Neural cell (in vitro differentiated cells): ENCODE measurements around the gene PIGL. TPM values are rescaled to one million over a fixed set of nuclear protein-coding genes. Genes with fewer than 3 reads are reported as not detected.
A peak's percentile ranks its signal among the peaks of the same experiment; 100 is the strongest.

Experiments used
- H2AFZ ChIP-seq: fragments of 200-600, 300-800 bp; sonication (generic), shearing (Covaris generic); 2 replicates; pipeline ENCODE4 v1.6.0; 2014; ENCODE audit warnings: low read depth, mild to moderate bottlenecking, antibody characterized with exemption, low read length, moderate library complexity
- H3F3A ChIP-seq: fragments of 200-600 bp; shearing (Covaris generic); 2 replicates; pipeline ENCODE4 v1.6.1; 2016; ENCODE audit warnings: mild to moderate bottlenecking, moderate library complexity, mixed read lengths, antibody characterized with exemption, low read length; ENCODE audit not compliant: insufficient read depth, poor library complexity, severe bottlenecking
- H3K27ac ChIP-seq: fragments of 200-600, 300-800 bp; sonication (generic), shearing (Covaris generic); 2 replicates; pipeline ENCODE4 v1.5.1; 2014; ENCODE audit warnings: mild to moderate bottlenecking, low read length, moderate library complexity
- H3K27me3 ChIP-seq: fragments of 300-800, 200-600 bp; sonication (generic), shearing (Covaris generic); 2 replicates; pipeline ENCODE4 v1.6.0; 2014; ENCODE audit warnings: mild to moderate bottlenecking, low read depth, low read length, moderate library complexity; ENCODE audit not compliant: insufficient read depth
- H3K36me3 ChIP-seq: fragments of 300-800, 200-600 bp; sonication (generic), shearing (Covaris generic); 2 replicates; pipeline ENCODE4 v1.5.1; 2014; ENCODE audit warnings: mild to moderate bottlenecking, antibody characterized with exemption, low read length, moderate library complexity; ENCODE audit not compliant: insufficient read depth
- H3K4me2 ChIP-seq: fragments of 300-800, 200-600 bp; sonication (generic), shearing (Covaris generic); 2 replicates; pipeline ENCODE4 v1.6.0; 2014; ENCODE audit warnings: mild to moderate bottlenecking, low read length
- H3K4me3 ChIP-seq: fragments of 300-800, 200-600 bp; sonication (generic), shearing (Covaris generic); 2 replicates; pipeline ENCODE4 v1.5.1; 2014; ENCODE audit warnings: mild to moderate bottlenecking, low read length, moderate library complexity
- H3K79me2 ChIP-seq: fragments of 200-600 bp; shearing (Covaris generic); replicated peaks from 2 replicates; pipeline ENCODE4 v1.6.0; 2014; ENCODE audit warnings: mild to moderate bottlenecking, low read length, moderate library complexity; ENCODE audit not compliant: insufficient read depth
- H3K9ac ChIP-seq: fragments of 300-800, 200-600 bp; sonication (generic), shearing (Covaris generic); 2 replicates; pipeline ENCODE4 v1.6.1; 2016; ENCODE audit warnings: mild to moderate bottlenecking, low read length, mixed read lengths
- H3K9me2 ChIP-seq: fragments of 200-600 bp; shearing (Covaris generic); 2 replicates; pipeline ENCODE4 v1.6.1; 2016; ENCODE audit warnings: mild to moderate bottlenecking, low read length, mixed read lengths; ENCODE audit not compliant: insufficient read depth
- H3K9me3 ChIP-seq: fragments of 200-600, 300-800 bp; sonication (generic), shearing (Covaris generic); 2 replicates; pipeline ENCODE4 v1.6.1; 2016; ENCODE audit warnings: mild to moderate bottlenecking, mixed run types, low read length, moderate library complexity, mixed read lengths
- H4K20me1 ChIP-seq: fragments of 200-600 bp; shearing (Covaris generic); 2 replicates; pipeline ENCODE4 v1.6.1; 2016; ENCODE audit warnings: mild to moderate bottlenecking, mixed run types; ENCODE audit not compliant: insufficient read depth
- EP300 ChIP-seq: fragments of 450-650 bp; conservative IDR thresholded peaks from 2 replicates; pipeline ENCODE4 v1.6.1; 2014; ENCODE audit warnings: antibody characterized with exemption, mild to moderate bottlenecking, moderate library complexity; ENCODE audit not compliant: poor library complexity, severe bottlenecking
- EZH2 ChIP-seq: fragments of 200-600, 300-800 bp; shearing (Covaris generic), sonication (generic); IDR thresholded peaks from 2 replicates; pipeline ENCODE4 v1.6.1; 2014; ENCODE audit warnings: antibody characterized with exemption, low read length, borderline replicate concordance, mild to moderate bottlenecking; ENCODE audit not compliant: insufficient read depth, poor library complexity, severe bottlenecking
- MXI1 ChIP-seq: fragments of 450-650 bp; conservative IDR thresholded peaks from 2 replicates; pipeline ENCODE4 v1.6.1; 2014; ENCODE audit warnings: antibody characterized with exemption, mild to moderate bottlenecking; ENCODE audit not compliant: poor library complexity, severe bottlenecking
- POLR2AphosphoS5 ChIP-seq: IDR thresholded peaks from 2 replicates; pipeline ENCODE4 v1.6.1; 2012
- RAD21 ChIP-seq: fragments of 450-650 bp; conservative IDR thresholded peaks from 2 replicates; pipeline ENCODE4 v1.6.1; 2014; ENCODE audit warnings: antibody characterized with exemption, mild to moderate bottlenecking, moderate library complexity
- SMC3 ChIP-seq: fragments of 450-650 bp; conservative IDR thresholded peaks from 2 replicates; pipeline ENCODE4 v1.6.1; 2014; ENCODE audit warnings: antibody characterized with exemption, mild to moderate bottlenecking, moderate library complexity; ENCODE audit not compliant: poor library complexity
- TAF1 ChIP-seq: IDR thresholded peaks from 2 replicates; pipeline ENCODE4 v1.6.1; 2012; ENCODE audit warnings: low read depth
- polyA plus RNA-seq: library from polyadenylated mRNA; depleted of rRNA; stranded (reverse); fragments of >200 nt; gene quantifications from 2 replicates; pipeline ENCODE4 v1.2.3, GENCODE V29; 2014
- TF ChIP-seq, protein P1 (sequence below): fragments of 450-650 bp; IDR thresholded peaks from 2 replicates; pipeline ENCODE4 v1.5.1; 2014; ENCODE audit warnings: antibody characterized with exemption, mild to moderate bottlenecking, moderate library complexity; ENCODE audit not compliant: poor library complexity, severe bottlenecking
- TF ChIP-seq, protein P2 (sequence below): IDR thresholded peaks from 2 replicates; pipeline ENCODE4 v1.6.1; 2012; ENCODE audit warnings: borderline replicate concordance

PIGL gene
- polyA plus RNA-seq, 1 donor from 2014 or later, result 75.5 TPM

DNA sequence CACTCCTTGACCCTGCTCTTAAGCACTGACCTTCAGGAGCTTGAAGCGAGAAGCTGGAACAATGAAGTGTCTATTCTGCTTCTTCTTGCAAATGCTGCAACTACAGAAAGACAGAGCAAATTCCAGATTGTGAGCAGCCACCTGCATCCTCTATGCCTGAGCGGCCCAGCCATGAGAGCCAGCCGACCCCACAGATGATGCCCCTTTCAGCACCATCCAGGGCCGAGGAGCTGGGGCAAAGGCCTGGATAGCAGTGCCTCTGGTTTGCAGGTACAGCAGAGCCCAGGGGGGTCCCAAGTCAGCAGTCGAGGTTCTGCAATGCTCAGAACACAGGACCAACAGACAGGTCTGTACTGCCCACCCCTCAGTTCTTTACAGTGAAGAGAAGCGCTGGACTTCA is 131.6 kb downstream of the PIGL start:
- Histone ChIP-seq H4K20me1 (no peaks in the 10 kb centered on the region), H3K9me3 (no peaks in the 10 kb centered on the region), H3K79me2 (peaks cover 36% of the 10 kb centered on the region), H3K9ac (no peak overlapping the region), H3K36me3 (peaks cover 22% of the 10 kb centered on the region), H2AFZ (no peak overlapping the region), H3K27me3 (no peaks in the 10 kb centered on the region), H3F3A (peaks cover 5% of the 10 kb centered on the region), H3K27ac (no peak overlapping the region), H3K9me2 (no peaks in the 10 kb centered on the region), H3K4me3 (no peak overlapping the region), H3K4me2 (no peak overlapping the region)
- TF ChIP-seq TAF1 (no peak), MXI1 (no peak), EZH2 (no peak), EP300 (no peak), POLR2AphosphoS5 (no peak), RAD21 (no peak), SMC3 (no peak)
- TF ChIP-seq, protein P1, sequence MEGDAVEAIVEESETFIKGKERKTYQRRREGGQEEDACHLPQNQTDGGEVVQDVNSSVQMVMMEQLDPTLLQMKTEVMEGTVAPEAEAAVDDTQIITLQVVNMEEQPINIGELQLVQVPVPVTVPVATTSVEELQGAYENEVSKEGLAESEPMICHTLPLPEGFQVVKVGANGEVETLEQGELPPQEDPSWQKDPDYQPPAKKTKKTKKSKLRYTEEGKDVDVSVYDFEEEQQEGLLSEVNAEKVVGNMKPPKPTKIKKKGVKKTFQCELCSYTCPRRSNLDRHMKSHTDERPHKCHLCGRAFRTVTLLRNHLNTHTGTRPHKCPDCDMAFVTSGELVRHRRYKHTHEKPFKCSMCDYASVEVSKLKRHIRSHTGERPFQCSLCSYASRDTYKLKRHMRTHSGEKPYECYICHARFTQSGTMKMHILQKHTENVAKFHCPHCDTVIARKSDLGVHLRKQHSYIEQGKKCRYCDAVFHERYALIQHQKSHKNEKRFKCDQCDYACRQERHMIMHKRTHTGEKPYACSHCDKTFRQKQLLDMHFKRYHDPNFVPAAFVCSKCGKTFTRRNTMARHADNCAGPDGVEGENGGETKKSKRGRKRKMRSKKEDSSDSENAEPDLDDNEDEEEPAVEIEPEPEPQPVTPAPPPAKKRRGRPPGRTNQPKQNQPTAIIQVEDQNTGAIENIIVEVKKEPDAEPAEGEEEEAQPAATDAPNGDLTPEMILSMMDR, result no peak

DNA sequence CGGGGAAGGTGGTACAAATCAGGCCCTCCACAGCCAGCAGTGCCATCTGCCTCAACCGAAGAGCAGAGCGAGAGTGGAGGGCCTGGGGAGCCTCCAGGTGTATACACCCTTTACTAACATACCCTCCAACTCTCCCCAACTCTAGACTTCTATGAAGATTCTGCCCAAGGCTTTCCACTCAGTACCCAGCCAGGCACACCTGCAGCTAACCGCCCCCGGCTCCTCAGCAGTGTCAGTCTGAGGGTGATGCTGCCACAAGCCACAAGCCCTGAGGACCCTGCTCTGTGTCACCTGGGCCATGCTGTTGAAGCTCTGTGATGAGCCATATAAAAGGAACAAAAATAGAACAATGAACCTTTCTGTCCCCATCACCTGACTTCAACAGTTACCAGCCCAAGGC is 132.4 kb downstream of the PIGL start:
- no peak overlapping the region for H3K4me3 ChIP-seq
- H3F3A ChIP-seq, result peaks cover 5% of the 10 kb centered on the region
- no peak overlapping the region for H3K4me2 ChIP-seq
- TF ChIP-seq MXI1, result no peak
- TF ChIP-seq, protein P1, result no peak
- TF ChIP-seq TAF1, result no peak
- no peak for TF ChIP-seq EP300
- TF ChIP-seq RAD21, result no peak
- no peak overlapping the region for H3K9ac ChIP-seq
- peaks cover 15% of the 10 kb centered on the region for H3K36me3 ChIP-seq
- H3K79me2 ChIP-seq, result peaks cover 36% of the 10 kb centered on the region
- no peaks in the 10 kb centered on the region for H4K20me1 ChIP-seq
- H3K27ac ChIP-seq, result no peak overlapping the region
- H3K27me3 ChIP-seq, result no peaks in the 10 kb centered on the region
- H2AFZ ChIP-seq, result no peak overlapping the region
- no peaks in the 10 kb centered on the region for H3K9me3 ChIP-seq
- no peaks in the 10 kb centered on the region for H3K9me2 ChIP-seq

DNA sequence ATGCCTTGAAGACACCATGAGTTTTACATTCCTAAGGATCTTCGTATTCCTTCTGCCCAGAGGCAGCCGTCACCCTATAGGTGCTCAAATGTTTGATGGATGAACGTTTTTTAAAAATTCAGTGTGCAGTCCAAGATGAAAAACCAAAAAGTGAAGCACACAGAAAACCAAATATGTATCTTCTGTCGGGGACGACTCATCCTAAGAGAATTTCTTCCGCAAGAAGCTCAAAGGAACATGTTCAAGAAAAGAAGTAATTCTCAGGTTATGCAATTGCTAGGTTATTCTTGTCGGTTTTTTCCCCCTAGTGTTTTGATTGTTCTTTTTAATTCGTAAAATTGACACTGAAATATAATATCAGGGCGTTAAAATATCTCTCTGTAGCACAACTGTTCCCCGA is 134.8 kb downstream of the PIGL start:
- no peaks in the 10 kb centered on the region for H3K9me2 ChIP-seq
- no peaks in the 10 kb centered on the region for H3K9me3 ChIP-seq
- H3K36me3 ChIP-seq, result peaks cover 4% of the 10 kb centered on the region
- H3K79me2 ChIP-seq, result peaks cover 36% of the 10 kb centered on the region
- peak overlapping the region; percentile 92 for H2AFZ ChIP-seq
- peak overlapping the region; percentile 97 for H3K27ac ChIP-seq
- H3K9ac ChIP-seq, result peak overlapping the region; percentile 96
- no peaks in the 10 kb centered on the region for H4K20me1 ChIP-seq
- H3F3A ChIP-seq, result peaks cover 5% of the 10 kb centered on the region
- H3K4me2 ChIP-seq, result peak overlapping the region; percentile 64
- H3K27me3 ChIP-seq, result no peaks in the 10 kb centered on the region
- peak overlapping the region; percentile 73 for H3K4me3 ChIP-seq
- TF ChIP-seq EZH2, result no peak
- TF ChIP-seq, protein P1, result no peak
- TF ChIP-seq POLR2AphosphoS5, result no peak
- no peak for TF ChIP-seq SMC3
- TF ChIP-seq, protein P2, sequence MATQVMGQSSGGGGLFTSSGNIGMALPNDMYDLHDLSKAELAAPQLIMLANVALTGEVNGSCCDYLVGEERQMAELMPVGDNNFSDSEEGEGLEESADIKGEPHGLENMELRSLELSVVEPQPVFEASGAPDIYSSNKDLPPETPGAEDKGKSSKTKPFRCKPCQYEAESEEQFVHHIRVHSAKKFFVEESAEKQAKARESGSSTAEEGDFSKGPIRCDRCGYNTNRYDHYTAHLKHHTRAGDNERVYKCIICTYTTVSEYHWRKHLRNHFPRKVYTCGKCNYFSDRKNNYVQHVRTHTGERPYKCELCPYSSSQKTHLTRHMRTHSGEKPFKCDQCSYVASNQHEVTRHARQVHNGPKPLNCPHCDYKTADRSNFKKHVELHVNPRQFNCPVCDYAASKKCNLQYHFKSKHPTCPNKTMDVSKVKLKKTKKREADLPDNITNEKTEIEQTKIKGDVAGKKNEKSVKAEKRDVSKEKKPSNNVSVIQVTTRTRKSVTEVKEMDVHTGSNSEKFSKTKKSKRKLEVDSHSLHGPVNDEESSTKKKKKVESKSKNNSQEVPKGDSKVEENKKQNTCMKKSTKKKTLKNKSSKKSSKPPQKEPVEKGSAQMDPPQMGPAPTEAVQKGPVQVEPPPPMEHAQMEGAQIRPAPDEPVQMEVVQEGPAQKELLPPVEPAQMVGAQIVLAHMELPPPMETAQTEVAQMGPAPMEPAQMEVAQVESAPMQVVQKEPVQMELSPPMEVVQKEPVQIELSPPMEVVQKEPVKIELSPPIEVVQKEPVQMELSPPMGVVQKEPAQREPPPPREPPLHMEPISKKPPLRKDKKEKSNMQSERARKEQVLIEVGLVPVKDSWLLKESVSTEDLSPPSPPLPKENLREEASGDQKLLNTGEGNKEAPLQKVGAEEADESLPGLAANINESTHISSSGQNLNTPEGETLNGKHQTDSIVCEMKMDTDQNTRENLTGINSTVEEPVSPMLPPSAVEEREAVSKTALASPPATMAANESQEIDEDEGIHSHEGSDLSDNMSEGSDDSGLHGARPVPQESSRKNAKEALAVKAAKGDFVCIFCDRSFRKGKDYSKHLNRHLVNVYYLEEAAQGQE, result no peak
- no peak for TF ChIP-seq MXI1
- no peak for TF ChIP-seq EP300
- no peak for TF ChIP-seq RAD21
- no peak for TF ChIP-seq TAF1
